Measurements from ENCODE around the gene CFAP251. TPM values are rescaled to one million over a fixed set of nuclear protein-coding genes. Genes with fewer than 3 reads are reported as not detected.
A peak's percentile ranks its signal among the peaks of the same experiment; 100 is the strongest.

CFAP251 gene
- polyA plus RNA-seq, 3 donors: 0.08 to 0.17 TPM; not detected in 1

DNA sequence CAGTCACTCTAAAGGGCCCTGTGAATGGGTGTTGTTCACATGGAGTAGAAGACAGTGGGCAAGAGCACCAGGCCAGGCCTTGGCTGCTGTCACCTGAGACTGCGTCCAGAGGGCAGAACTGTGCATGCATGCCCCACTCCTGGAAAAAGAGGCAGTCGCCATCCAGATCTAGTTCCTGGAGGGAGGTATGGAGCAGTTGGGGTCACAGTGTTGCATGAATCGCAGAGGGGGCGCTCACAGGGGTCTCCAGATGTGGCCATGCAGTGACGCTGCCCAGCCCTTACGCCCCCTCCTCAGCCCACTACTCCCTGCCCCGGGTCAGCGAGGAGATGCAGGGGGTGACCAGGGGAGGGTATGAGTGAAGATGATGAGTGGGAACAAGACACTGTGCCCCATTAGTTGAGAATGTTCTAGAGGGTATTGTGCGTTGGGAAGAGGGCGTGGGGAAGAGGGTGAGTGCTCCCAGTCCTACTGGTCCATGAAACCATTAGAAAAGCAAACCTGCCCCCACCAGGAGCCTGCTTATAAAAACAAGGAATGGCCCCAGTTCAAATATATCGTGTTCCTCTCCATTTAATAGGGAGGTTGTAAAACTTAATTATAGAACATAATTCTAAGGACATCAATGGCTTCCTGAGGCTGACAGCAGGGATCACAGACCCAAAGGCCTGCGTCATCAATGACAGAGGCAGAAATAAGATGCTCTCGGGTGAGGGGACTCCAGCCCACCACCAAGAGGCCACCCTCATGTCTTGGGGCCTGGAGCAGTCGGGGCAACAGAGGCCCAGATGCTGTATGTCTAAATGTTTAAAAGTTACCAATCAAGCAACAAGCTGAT, 71.1 kb downstream of the CFAP251 start:
- Histone ChIP-seq H3K27ac (ENCODE audit: low read depth in 1 of 2, low read length in 2 of 2) (no peak overlapping the region), H3K9me3 (replicated peaks in 1 of 2; ENCODE audit: control insufficient read depth in 1 of 2, insufficient read depth in 1 of 2, low read length in 2 of 2) (no peaks in the 10 kb centered on the region), H3K27me3 (ENCODE audit: control insufficient read depth in 2 of 2, insufficient read depth in 2 of 2, low read length in 2 of 2) (no peaks in the 10 kb centered on the region), H3K36me3 (replicated peaks in 1 of 2; ENCODE audit: control insufficient read depth in 1 of 2, insufficient read depth in 2 of 2, low read length in 2 of 2) (no peaks in the 10 kb centered on the region), H4K20me1 (ENCODE audit: insufficient read depth, low read length) (no peaks in the 10 kb centered on the region), H3K4me1 (ENCODE audit: control insufficient read depth in 1 of 2, insufficient read depth in 2 of 2, low read length in 2 of 2) (peaks cover 8 to 10% of the 10 kb centered on the region in 2 donors), H3K4me3 (replicated peaks in 1 of 3; ENCODE audit: low read depth in 2 of 3, low read length in 3 of 3) (no peak overlapping the region), H3K9ac (ENCODE audit: insufficient read depth, low read length, poor library complexity, severe bottlenecking) (no peak overlapping the region), H3K79me2 (ENCODE audit: insufficient read depth, low read length) (no peaks in the 10 kb centered on the region), H2AFZ (ENCODE audit: insufficient read depth, low read depth, low read length, poor library complexity, severe bottlenecking) (no peak overlapping the region), H3K4me2 (replicated peaks; ENCODE audit: extremely low read depth, low read length, poor library complexity, severe bottlenecking) (no peak overlapping the region)
- TF ChIP-seq, protein P1, sequence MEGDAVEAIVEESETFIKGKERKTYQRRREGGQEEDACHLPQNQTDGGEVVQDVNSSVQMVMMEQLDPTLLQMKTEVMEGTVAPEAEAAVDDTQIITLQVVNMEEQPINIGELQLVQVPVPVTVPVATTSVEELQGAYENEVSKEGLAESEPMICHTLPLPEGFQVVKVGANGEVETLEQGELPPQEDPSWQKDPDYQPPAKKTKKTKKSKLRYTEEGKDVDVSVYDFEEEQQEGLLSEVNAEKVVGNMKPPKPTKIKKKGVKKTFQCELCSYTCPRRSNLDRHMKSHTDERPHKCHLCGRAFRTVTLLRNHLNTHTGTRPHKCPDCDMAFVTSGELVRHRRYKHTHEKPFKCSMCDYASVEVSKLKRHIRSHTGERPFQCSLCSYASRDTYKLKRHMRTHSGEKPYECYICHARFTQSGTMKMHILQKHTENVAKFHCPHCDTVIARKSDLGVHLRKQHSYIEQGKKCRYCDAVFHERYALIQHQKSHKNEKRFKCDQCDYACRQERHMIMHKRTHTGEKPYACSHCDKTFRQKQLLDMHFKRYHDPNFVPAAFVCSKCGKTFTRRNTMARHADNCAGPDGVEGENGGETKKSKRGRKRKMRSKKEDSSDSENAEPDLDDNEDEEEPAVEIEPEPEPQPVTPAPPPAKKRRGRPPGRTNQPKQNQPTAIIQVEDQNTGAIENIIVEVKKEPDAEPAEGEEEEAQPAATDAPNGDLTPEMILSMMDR (IDR thresholded peaks at IDR 0.05): no peak
- Mint-ChIP-seq H3K4me1 (peaks cover 14% of the 10 kb centered on the region), H3K4me3 (no peak overlapping the region), H3K36me3 (no peaks in the 10 kb centered on the region), H3K27me3 (ENCODE audit: low read depth in 3 of 3) (peaks cover 0 to 3% (median 2%) of the 10 kb centered on the region in 3 donors), H3K27ac (peak overlapping the region in 1 of 7 donors; percentile 40), H3K9me3 (no peaks in the 10 kb centered on the region)
- intact Hi-C loops (cut with micrococcal nuclease): no loop called here
- WGBS (ENCODE audit: insufficient coverage): 100% methylated on average over 1 of the region's 14 CpGs
- no peak for DNase-seq

DNA sequence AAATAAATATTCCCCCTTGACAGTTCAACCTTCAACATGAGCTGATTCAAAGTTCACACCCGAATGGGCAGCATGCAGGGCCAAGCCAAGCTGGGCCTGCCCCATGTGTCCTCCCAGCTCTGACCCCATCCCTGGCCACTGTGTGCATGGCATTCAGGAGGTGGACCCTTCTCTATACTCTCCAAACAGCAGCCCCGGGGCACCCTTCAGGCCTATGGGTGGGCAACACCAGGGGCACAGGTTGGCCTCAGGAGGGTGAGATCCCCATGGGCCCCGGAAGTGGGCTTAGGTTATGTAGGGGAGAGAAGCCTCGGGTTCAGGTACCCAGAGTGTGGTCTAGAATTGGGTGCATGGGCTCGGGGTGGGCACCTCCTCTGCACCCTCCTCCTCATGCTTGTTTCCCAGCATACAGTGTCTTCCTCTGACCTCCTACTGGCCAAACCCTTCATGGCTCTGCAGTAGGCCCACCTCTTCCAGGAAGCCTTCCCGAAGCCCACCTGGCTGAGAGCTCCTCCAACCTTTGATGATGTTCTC, 71.8 kb downstream of the CFAP251 start:
- no peaks in the 10 kb centered on the region for H3K36me3 Mint-ChIP-seq
- no peak overlapping the region for H3K27ac Mint-ChIP-seq
- TF ChIP-seq, protein P1 (IDR thresholded peaks at IDR 0.05): no peak
- Histone ChIP-seq H3K9me3 (replicated peaks in 1 of 2; ENCODE audit: control insufficient read depth in 1 of 2, insufficient read depth in 1 of 2, low read length in 2 of 2) (no peaks in the 10 kb centered on the region), H3K36me3 (replicated peaks in 1 of 2; ENCODE audit: control insufficient read depth in 1 of 2, insufficient read depth in 2 of 2, low read length in 2 of 2) (no peaks in the 10 kb centered on the region), H3K9ac (ENCODE audit: insufficient read depth, low read length, poor library complexity, severe bottlenecking) (no peak overlapping the region), H4K20me1 (ENCODE audit: insufficient read depth, low read length) (no peaks in the 10 kb centered on the region), H2AFZ (ENCODE audit: insufficient read depth, low read depth, low read length, poor library complexity, severe bottlenecking) (no peak overlapping the region), H3K4me2 (replicated peaks; ENCODE audit: extremely low read depth, low read length, poor library complexity, severe bottlenecking) (no peak overlapping the region), H3K27ac (ENCODE audit: low read depth in 1 of 2, low read length in 2 of 2) (no peak overlapping the region), H3K4me3 (replicated peaks in 1 of 3; ENCODE audit: low read depth in 2 of 3, low read length in 3 of 3) (no peak overlapping the region), H3K27me3 (ENCODE audit: control insufficient read depth in 2 of 2, insufficient read depth in 2 of 2, low read length in 2 of 2) (no peaks in the 10 kb centered on the region), H3K79me2 (ENCODE audit: insufficient read depth, low read length) (no peaks in the 10 kb centered on the region), H3K4me1 (ENCODE audit: control insufficient read depth in 1 of 2, insufficient read depth in 2 of 2, low read length in 2 of 2) (peaks cover 8 to 10% of the 10 kb centered on the region in 2 donors)
- no peak overlapping the region for H3K4me3 Mint-ChIP-seq
- peaks cover 13% of the 10 kb centered on the region for H3K4me1 Mint-ChIP-seq
- H3K9me3 Mint-ChIP-seq: no peaks in the 10 kb centered on the region
- H3K27me3 Mint-ChIP-seq (ENCODE audit: low read depth in 3 of 3): peaks cover 0 to 2% (median 2%) of the 10 kb centered on the region in 3 donors
- no peak for DNase-seq
- intact Hi-C loops (cut with micrococcal nuclease): no loop called here
- WGBS (ENCODE audit: insufficient coverage): 95% methylated on average over 2 of the region's 6 CpGs

Data from CD14-positive monocyte (primary cell).